ENCODE measurements around the gene HINFP. TPM values are rescaled to one million over a fixed set of nuclear protein-coding genes. Genes with fewer than 3 reads are reported as not detected.
A peak's percentile ranks its signal among the peaks of the same experiment; 100 is the strongest.

Gene HINFP
- total RNA-seq, 1 donor from 2014 or later, result 18.3 TPM

DNA sequence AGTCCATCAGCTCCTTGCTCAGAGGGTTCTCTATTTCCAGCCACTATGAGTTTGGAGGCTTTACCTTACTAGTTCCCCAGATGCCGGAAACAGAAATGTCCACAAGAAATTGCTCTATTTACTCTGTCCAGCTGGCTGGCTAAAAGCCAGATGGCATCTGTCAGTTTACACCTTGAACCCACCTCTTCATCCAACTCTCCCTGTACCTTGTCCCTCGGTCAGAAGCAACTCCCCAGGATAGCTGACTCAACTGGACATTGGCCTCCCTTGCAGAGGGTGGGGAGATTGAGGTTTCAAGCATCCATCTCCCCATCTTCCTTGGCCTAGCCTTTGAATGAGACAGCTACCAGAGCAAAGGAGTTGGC, 12.5 kb upstream of the HINFP start:
- Histone ChIP-seq H3K27me3 (ENCODE audit: control insufficient read depth in 3 of 3, insufficient read depth in 3 of 3, low read length in 3 of 3) (no peaks in the 10 kb centered on the region), H3K36me3 (ENCODE audit: control insufficient read depth in 3 of 3, insufficient read depth in 3 of 3, low read length in 3 of 3) (peaks cover 24 to 31% (median 25%) of the 10 kb centered on the region in 3 donors), H3K9me3 (ENCODE audit: control insufficient read depth in 3 of 3, low read length in 3 of 3) (no peaks in the 10 kb centered on the region), H3K9ac (ENCODE audit: low read depth in 1 of 3, low read length in 3 of 3) (peak overlapping the region in 2 of 3 donors; percentile 68 to 86), H3K27ac (ENCODE audit: low read depth, low read length) (no peak overlapping the region), H3K4me1 (ENCODE audit: control insufficient read depth in 3 of 3, insufficient read depth in 3 of 3, low read length in 3 of 3) (peaks cover 20 to 30% (median 25%) of the 10 kb centered on the region in 3 donors), H3K4me3 (ENCODE audit: low read length in 3 of 3) (peak overlapping the region; percentile 31 to 85 (median 77))

DNA sequence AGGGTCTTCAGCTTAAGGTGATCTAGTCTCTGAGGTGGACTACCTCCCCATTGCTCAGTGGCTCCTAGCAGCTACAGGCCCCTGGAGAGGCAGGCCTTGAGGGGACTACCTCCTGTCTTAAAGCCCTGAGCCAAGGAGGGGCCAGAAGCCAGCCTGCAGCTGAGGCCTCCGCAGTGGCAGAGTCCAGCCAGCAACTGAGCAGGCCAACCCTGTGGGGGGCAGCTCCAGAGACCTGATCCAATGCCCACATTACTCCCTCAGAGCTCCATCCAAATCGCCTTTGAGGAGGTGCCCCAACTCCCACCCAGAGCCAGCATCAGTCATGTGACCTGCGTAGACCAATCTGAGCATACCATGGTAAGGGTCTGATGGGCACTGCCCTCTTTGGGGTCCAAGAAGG, 11.5 kb upstream of the HINFP start:
- H3K36me3 ChIP-seq (ENCODE audit: control insufficient read depth in 3 of 3, insufficient read depth in 3 of 3, low read length in 3 of 3), result peaks cover 31 to 39% (median 32%) of the 10 kb centered on the region in 3 donors
- no peak overlapping the region for H3K9ac ChIP-seq (ENCODE audit: low read depth in 1 of 3, low read length in 3 of 3)
- H3K4me3 ChIP-seq (ENCODE audit: low read length in 3 of 3), result no peak overlapping the region

DNA sequence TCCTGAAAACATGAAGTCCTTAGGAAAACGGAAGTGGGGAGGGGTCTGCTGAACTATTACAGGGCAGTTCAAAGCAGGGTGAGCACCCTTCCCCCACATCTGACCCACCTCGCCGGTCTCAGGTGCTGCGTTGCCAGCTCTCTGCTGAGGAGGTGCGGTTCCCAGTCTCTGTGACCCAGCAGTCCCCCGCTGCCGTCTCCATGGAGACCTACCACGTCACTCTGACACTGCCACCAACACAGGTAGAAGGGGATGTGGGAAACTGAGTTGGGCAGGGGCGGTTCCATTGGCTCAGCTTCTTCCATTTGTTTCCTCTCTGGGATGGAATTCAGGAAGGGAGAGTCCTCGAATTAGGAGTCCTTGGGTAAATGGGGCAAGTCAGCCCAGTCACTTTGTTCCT, 10.9 kb upstream of the HINFP start:
- Histone ChIP-seq H3K9ac (ENCODE audit: low read depth in 1 of 3, low read length in 3 of 3) (no peak overlapping the region), H3K36me3 (ENCODE audit: control insufficient read depth in 3 of 3, insufficient read depth in 3 of 3, low read length in 3 of 3) (peaks cover 31 to 39% (median 33%) of the 10 kb centered on the region in 3 donors), H3K27ac (ENCODE audit: low read depth, low read length) (no peak overlapping the region), H3K4me3 (ENCODE audit: low read length in 3 of 3) (no peak overlapping the region), H3K27me3 (ENCODE audit: control insufficient read depth in 3 of 3, insufficient read depth in 3 of 3, low read length in 3 of 3) (no peaks in the 10 kb centered on the region), H3K4me1 (ENCODE audit: control insufficient read depth in 3 of 3, insufficient read depth in 3 of 3, low read length in 3 of 3) (peaks cover 20 to 26% (median 25%) of the 10 kb centered on the region in 3 donors), H3K9me3 (ENCODE audit: control insufficient read depth in 3 of 3, low read length in 3 of 3) (no peaks in the 10 kb centered on the region)

More for the DNA sequence above, 11.5 kb upstream of the HINFP start:
- Histone ChIP-seq H3K27me3 (ENCODE audit: control insufficient read depth in 3 of 3, insufficient read depth in 3 of 3, low read length in 3 of 3) (no peaks in the 10 kb centered on the region), H3K4me1 (ENCODE audit: control insufficient read depth in 3 of 3, insufficient read depth in 3 of 3, low read length in 3 of 3) (peaks cover 20 to 26% (median 25%) of the 10 kb centered on the region in 3 donors), H3K9me3 (ENCODE audit: control insufficient read depth in 3 of 3, low read length in 3 of 3) (no peaks in the 10 kb centered on the region), H3K27ac (ENCODE audit: low read depth, low read length) (no peak overlapping the region)

DNA sequence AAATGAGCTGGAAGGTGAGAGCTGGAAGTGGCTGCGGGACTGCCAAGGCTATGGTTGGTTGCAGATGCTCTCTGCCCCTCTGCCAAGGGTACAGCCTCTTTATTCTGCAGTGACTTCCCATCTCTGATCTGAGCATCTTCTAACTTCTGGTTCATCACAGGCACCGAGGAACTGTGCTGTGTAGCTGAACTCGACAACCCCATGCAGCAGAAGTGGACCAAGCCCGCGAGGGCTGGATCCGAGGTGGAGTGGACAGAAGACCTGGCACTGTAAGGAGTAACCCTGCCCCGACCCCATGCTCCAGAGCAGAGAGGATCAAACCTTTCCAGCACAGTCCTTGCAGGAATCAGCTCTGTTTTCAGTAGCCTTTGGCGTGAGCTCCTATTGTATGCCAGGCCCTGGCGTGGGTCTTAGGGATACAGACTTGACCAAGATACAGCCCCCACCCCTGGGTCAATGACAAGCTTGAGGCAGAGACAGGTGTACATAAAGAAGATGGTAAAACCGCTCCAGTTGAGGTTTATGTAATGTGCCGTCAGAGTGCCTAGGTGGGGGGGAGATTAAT, 9.9 kb upstream of the HINFP start:
- Histone ChIP-seq H3K27ac (ENCODE audit: low read depth, low read length) (no peak overlapping the region), H3K4me1 (ENCODE audit: control insufficient read depth in 3 of 3, insufficient read depth in 3 of 3, low read length in 3 of 3) (peaks cover 18 to 24% (median 20%) of the 10 kb centered on the region in 3 donors), H3K36me3 (ENCODE audit: control insufficient read depth in 3 of 3, insufficient read depth in 3 of 3, low read length in 3 of 3) (peaks cover 35 to 45% (median 43%) of the 10 kb centered on the region in 3 donors), H3K9me3 (ENCODE audit: control insufficient read depth in 3 of 3, low read length in 3 of 3) (no peaks in the 10 kb centered on the region), H3K9ac (ENCODE audit: low read depth in 1 of 3, low read length in 3 of 3) (no peak overlapping the region), H3K4me3 (ENCODE audit: low read length in 3 of 3) (no peak overlapping the region), H3K27me3 (ENCODE audit: control insufficient read depth in 3 of 3, insufficient read depth in 3 of 3, low read length in 3 of 3) (no peaks in the 10 kb centered on the region)

DNA sequence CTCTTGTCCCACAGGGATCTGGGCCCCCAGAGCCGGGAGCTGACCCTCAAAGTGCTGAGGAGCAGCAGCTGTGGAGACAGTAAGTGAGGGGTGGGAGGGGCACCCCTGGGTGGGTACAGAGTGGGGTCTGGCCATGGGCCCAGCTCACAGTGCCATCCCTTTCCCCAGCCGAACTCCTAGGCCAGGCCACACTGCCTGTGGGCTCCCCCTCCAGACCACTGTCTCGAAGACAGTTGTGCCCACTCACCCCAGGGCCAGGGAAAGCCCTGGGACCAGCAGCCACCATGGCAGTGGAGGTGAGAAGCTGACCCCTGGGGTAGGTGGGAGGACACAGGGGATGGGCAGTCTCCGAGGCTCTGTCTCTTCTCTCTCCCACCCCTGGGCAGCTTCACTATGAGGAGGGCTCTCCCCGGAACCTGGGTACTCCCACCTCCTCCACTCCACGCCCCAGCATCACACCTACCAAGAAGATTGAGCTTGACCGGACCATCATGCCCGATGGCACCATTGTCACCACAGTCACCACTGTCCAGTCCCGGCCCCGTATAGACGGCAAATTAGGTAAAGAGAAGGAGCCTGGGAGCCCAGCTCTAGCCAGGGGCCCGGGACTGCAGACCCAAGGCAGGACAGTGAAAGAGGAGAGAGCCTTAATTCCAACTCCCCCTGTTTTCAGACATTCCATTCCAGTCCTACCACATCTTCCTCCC, 8.9 kb upstream of the HINFP start:
- Histone ChIP-seq H3K27ac (ENCODE audit: low read depth, low read length) (no peak overlapping the region), H3K27me3 (ENCODE audit: control insufficient read depth in 3 of 3, insufficient read depth in 3 of 3, low read length in 3 of 3) (no peaks in the 10 kb centered on the region), H3K36me3 (ENCODE audit: control insufficient read depth in 3 of 3, insufficient read depth in 3 of 3, low read length in 3 of 3) (peaks cover 35 to 47% (median 44%) of the 10 kb centered on the region in 3 donors), H3K4me3 (ENCODE audit: low read length in 3 of 3) (no peak overlapping the region), H3K9me3 (ENCODE audit: control insufficient read depth in 3 of 3, low read length in 3 of 3) (no peaks in the 10 kb centered on the region), H3K4me1 (ENCODE audit: control insufficient read depth in 3 of 3, insufficient read depth in 3 of 3, low read length in 3 of 3) (peaks cover 12 to 18% (median 15%) of the 10 kb centered on the region in 3 donors), H3K9ac (ENCODE audit: low read depth in 1 of 3, low read length in 3 of 3) (no peak overlapping the region)

DNA sequence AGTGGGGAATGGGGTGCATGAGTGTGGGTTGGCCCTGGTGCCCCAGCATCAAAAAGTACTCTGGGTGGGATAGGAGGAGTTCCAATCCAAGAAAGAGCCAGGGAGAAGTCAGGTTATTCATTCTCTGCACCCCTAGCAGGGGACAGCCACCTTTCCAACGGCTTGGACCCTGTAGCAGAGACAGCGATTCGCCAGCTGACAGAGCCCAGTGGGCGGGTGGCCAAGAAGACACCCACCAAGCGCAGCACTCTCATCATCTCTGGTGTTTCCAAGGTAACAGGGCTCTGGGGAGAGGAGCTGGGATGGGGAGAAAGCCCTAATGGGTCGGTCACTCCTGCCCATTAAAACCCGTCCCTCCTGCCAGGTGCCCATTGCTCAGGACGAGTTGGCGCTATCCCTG, 7.7 kb upstream of the HINFP start:
- Histone ChIP-seq H3K9me3 (ENCODE audit: control insufficient read depth in 3 of 3, low read length in 3 of 3) (no peaks in the 10 kb centered on the region), H3K27me3 (ENCODE audit: control insufficient read depth in 3 of 3, insufficient read depth in 3 of 3, low read length in 3 of 3) (no peaks in the 10 kb centered on the region), H3K9ac (ENCODE audit: low read depth in 1 of 3, low read length in 3 of 3) (no peak overlapping the region), H3K4me1 (ENCODE audit: control insufficient read depth in 3 of 3, insufficient read depth in 3 of 3, low read length in 3 of 3) (peaks cover 3 to 6% (median 5%) of the 10 kb centered on the region in 3 donors), H3K36me3 (ENCODE audit: control insufficient read depth in 3 of 3, insufficient read depth in 3 of 3, low read length in 3 of 3) (peaks cover 35 to 47% (median 44%) of the 10 kb centered on the region in 3 donors), H3K4me3 (ENCODE audit: low read length in 3 of 3) (no peak overlapping the region), H3K27ac (ENCODE audit: low read depth, low read length) (no peak overlapping the region)

DNA sequence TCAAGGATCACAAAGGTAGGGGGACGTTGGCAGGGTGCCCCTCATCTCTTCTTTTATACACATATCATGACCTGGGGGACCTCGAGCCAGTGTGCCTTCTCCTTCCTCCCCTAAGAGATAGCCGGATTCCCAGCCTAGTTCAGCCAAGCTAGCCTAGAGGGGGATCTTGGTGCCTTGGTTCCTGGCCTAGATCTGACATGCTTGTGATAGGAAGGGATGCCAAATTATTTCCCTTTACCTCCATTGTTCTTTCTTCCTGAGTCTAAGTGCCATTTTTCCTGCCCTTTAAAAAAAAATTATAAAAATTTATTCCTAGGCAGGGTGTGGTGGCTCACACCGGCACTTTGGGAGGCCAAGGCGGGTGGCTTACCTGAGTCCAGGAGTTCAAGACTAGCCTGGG, 7.0 kb upstream of the HINFP start:
- Histone ChIP-seq H3K27ac (ENCODE audit: low read depth, low read length) (no peak overlapping the region), H3K4me1 (ENCODE audit: control insufficient read depth in 3 of 3, insufficient read depth in 3 of 3, low read length in 3 of 3) (no peaks in the 10 kb centered on the region), H3K9ac (ENCODE audit: low read depth in 1 of 3, low read length in 3 of 3) (no peak overlapping the region), H3K4me3 (ENCODE audit: low read length in 3 of 3) (no peak overlapping the region), H3K36me3 (ENCODE audit: control insufficient read depth in 3 of 3, insufficient read depth in 3 of 3, low read length in 3 of 3) (peaks cover 35 to 47% (median 44%) of the 10 kb centered on the region in 3 donors), H3K27me3 (ENCODE audit: control insufficient read depth in 3 of 3, insufficient read depth in 3 of 3, low read length in 3 of 3) (no peaks in the 10 kb centered on the region), H3K9me3 (ENCODE audit: control insufficient read depth in 3 of 3, low read length in 3 of 3) (no peaks in the 10 kb centered on the region)

DNA sequence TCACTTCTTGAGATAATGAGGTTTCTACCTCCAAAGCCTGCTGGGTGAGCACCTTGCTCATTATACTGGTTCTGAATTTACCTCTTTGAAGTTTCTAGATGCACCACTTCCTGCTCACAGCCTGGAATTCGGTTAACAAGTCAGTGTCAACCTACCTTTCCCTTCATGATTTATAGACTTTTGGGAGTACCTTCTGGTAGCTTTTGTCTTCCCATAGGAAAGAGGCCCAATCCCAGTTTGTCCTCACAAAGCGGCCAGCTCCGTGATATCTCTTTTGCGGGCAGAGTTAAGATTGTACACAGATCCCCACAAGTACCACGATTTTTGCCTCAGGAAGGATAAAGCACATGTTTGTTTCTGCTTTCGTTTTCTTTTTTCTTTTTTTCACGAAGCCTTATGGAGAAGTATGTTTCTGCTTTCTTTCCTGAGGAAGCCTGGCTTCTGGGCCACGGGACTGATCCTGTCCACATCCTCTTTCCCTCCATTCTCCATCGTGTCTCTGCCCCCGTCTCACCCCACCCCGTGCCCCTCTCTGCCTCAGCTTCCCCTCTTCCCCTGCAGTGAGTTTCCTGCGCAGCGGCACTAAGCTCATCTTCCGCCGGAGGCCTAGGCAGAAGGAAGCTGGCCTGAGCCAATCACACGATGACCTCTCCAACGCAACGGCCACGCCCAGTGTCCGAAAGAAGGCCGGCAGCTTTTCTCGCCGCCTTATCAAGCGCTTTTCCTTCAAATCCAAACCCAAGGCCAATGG, 5.7 kb upstream of the HINFP start:
- no peak overlapping the region for H3K9ac ChIP-seq (ENCODE audit: low read depth in 1 of 3, low read length in 3 of 3)
- no peaks in the 10 kb centered on the region for H3K9me3 ChIP-seq (ENCODE audit: control insufficient read depth in 3 of 3, low read length in 3 of 3)
- peaks cover 1 to 3% (median 2%) of the 10 kb centered on the region in 3 donors for H3K4me1 ChIP-seq (ENCODE audit: control insufficient read depth in 3 of 3, insufficient read depth in 3 of 3, low read length in 3 of 3)
- peaks cover 31 to 44% (median 41%) of the 10 kb centered on the region in 3 donors for H3K36me3 ChIP-seq (ENCODE audit: control insufficient read depth in 3 of 3, insufficient read depth in 3 of 3, low read length in 3 of 3)
- no peak overlapping the region for H3K4me3 ChIP-seq (ENCODE audit: low read length in 3 of 3)
- H3K27me3 ChIP-seq (ENCODE audit: control insufficient read depth in 3 of 3, insufficient read depth in 3 of 3, low read length in 3 of 3), result no peaks in the 10 kb centered on the region
- no peak overlapping the region for H3K27ac ChIP-seq (ENCODE audit: low read depth, low read length)

DNA sequence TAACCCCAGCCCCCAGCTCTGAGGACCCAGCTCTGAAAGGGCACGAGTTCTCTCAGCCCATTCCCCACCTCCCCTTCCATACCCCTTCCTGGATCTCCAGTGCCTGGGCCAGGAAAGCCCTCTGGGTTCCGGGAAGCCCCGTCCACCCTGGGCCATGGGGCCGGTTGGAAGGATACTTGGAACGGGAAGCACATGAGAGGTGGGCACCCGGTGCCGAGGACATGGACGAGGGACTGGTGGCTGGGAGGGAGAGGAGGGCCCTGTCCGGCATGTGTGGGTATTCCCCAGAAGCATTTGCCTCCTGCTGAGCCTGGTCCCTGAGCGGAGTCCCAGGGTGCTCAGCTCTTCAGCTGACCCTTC, 5.2 kb upstream of the HINFP start:
- peaks cover 25 to 38% (median 36%) of the 10 kb centered on the region in 3 donors for H3K36me3 ChIP-seq (ENCODE audit: control insufficient read depth in 3 of 3, insufficient read depth in 3 of 3, low read length in 3 of 3)

DNA sequence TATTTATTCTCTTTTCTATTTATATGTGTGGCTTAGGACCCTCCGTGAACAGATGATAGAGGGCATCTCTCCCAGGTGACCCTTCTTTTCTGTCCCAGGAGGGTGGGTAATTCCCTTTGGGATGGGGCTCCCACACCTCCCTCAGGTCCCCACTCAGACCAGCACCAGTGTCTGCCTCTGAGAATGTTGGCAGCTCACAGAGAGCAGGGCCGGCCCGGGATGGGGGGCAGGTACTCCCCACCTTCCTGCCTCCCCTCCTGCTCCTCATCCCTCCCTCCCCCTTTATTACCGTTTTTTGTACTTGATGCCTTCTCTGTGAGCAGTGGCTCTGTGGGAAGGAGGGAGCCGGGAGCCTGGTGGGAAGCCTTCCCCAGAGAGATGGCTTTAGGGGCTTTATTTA, 4.8 kb upstream of the HINFP start:
- Histone ChIP-seq H3K27me3 (ENCODE audit: control insufficient read depth in 3 of 3, insufficient read depth in 3 of 3, low read length in 3 of 3) (no peaks in the 10 kb centered on the region), H3K27ac (ENCODE audit: low read depth, low read length) (no peak overlapping the region)

More for the DNA sequence above, 5.2 kb upstream of the HINFP start:
- Histone ChIP-seq H3K4me1 (ENCODE audit: control insufficient read depth in 3 of 3, insufficient read depth in 3 of 3, low read length in 3 of 3) (peaks cover 5 to 6% (median 6%) of the 10 kb centered on the region in 3 donors), H3K9me3 (ENCODE audit: control insufficient read depth in 3 of 3, low read length in 3 of 3) (no peaks in the 10 kb centered on the region), H3K27me3 (ENCODE audit: control insufficient read depth in 3 of 3, insufficient read depth in 3 of 3, low read length in 3 of 3) (no peaks in the 10 kb centered on the region), H3K4me3 (ENCODE audit: low read length in 3 of 3) (no peak overlapping the region), H3K9ac (ENCODE audit: low read depth in 1 of 3, low read length in 3 of 3) (no peak overlapping the region), H3K27ac (ENCODE audit: low read depth, low read length) (no peak overlapping the region)

More for the DNA sequence above, 4.8 kb upstream of the HINFP start:
- H3K9me3 ChIP-seq (ENCODE audit: control insufficient read depth in 3 of 3, low read length in 3 of 3), result no peaks in the 10 kb centered on the region
- peaks cover 22 to 34% (median 32%) of the 10 kb centered on the region in 3 donors for H3K36me3 ChIP-seq (ENCODE audit: control insufficient read depth in 3 of 3, insufficient read depth in 3 of 3, low read length in 3 of 3)
- H3K4me3 ChIP-seq (ENCODE audit: low read length in 3 of 3), result no peak overlapping the region
- H3K4me1 ChIP-seq (ENCODE audit: control insufficient read depth in 3 of 3, insufficient read depth in 3 of 3, low read length in 3 of 3), result peaks cover 5 to 9% (median 6%) of the 10 kb centered on the region in 3 donors
- no peak overlapping the region for H3K9ac ChIP-seq (ENCODE audit: low read depth in 1 of 3, low read length in 3 of 3)
